Measurements from ENCODE around the gene ZHX3. TPM values are rescaled to one million over a fixed set of nuclear protein-coding genes. Genes with fewer than 3 reads are reported as not detected.

Gene ZHX3
- total RNA-seq, 2 experiments from 2014 or later, result 11.9 to 15.0 TPM

- Mint-ChIP-seq H3K27ac (no peak overlapping the region), H3K4me3 (no peak overlapping the region), H3K36me3 (ENCODE audit: low read depth) (no peaks in the 10 kb centered on the region), H3K9me3 (ENCODE audit: insufficient read depth) (no peaks in the 10 kb centered on the region), H3K4me1 (ENCODE audit: low read depth) (no peaks in the 10 kb centered on the region), H3K27me3 (ENCODE audit: low read depth) (peaks cover 2% of the 10 kb centered on the region)
- ATAC-seq (no peak), DNase-seq (no peak)
- POLR2A ChIA-PET, result no interaction called here
- CTCF ChIA-PET, result no interaction called here
Observed at GRCh38 chr20:41359541-41360011, 42.0 kb upstream of the ZHX3 start.

GRCh38 chr20:41358717-41359116 lies 41.2 kb upstream of the ZHX3 start:
- ATAC-seq, result no peak
- ChIA-PET CTCF (no interaction called here), POLR2A (no interaction called here)
- Mint-ChIP-seq H3K27ac (no peak overlapping the region), H3K27me3 (ENCODE audit: low read depth) (no peaks in the 10 kb centered on the region), H3K9me3 (ENCODE audit: insufficient read depth) (no peaks in the 10 kb centered on the region), H3K4me1 (ENCODE audit: low read depth) (no peaks in the 10 kb centered on the region), H3K4me3 (no peak overlapping the region), H3K36me3 (ENCODE audit: low read depth) (no peaks in the 10 kb centered on the region)
- no peak for DNase-seq

- Mint-ChIP-seq H3K4me1 (ENCODE audit: low read depth) (no peaks in the 10 kb centered on the region), H3K9me3 (ENCODE audit: insufficient read depth) (no peaks in the 10 kb centered on the region), H3K4me3 (no peak overlapping the region), H3K27me3 (ENCODE audit: low read depth) (no peaks in the 10 kb centered on the region), H3K36me3 (ENCODE audit: low read depth) (no peaks in the 10 kb centered on the region), H3K27ac (no peak overlapping the region)
- ChIA-PET POLR2A (no interaction called here), CTCF (no interaction called here)
- ATAC-seq, result no peak
- DNase-seq, result no peak
Observed at GRCh38 chr20:41358230-41358629, 40.7 kb upstream of the ZHX3 start.

- Mint-ChIP-seq H3K9me3 (ENCODE audit: insufficient read depth) (no peaks in the 10 kb centered on the region), H3K27ac (no peak overlapping the region), H3K4me3 (no peak overlapping the region), H3K4me1 (ENCODE audit: low read depth) (no peaks in the 10 kb centered on the region), H3K36me3 (ENCODE audit: low read depth) (no peaks in the 10 kb centered on the region), H3K27me3 (ENCODE audit: low read depth) (no peaks in the 10 kb centered on the region)
- no peak for ATAC-seq
- ChIA-PET POLR2A (interaction anchor here (0.6 kb wide), 1 partner anchor 13 kb away, joined by 3 read pairs; no protein-coding TSS in a partner anchor), CTCF (interaction anchor here (1.2 kb wide), 1 partner anchor 185 kb away, joined by 3 read pairs; no protein-coding TSS in a partner anchor)
- no peak for DNase-seq
Observed at GRCh38 chr20:41357424-41358163, 40.1 kb upstream of the ZHX3 start.

GRCh38 chr20:41356951-41357350 lies 39.4 kb upstream of the ZHX3 start:
- no peak for ATAC-seq
- POLR2A ChIA-PET, result interaction anchor here (0.6 kb wide), 1 partner anchor 14 kb away, joined by 3 read pairs; no protein-coding TSS in a partner anchor
- CTCF ChIA-PET, result interaction anchor here (1.2 kb wide), 1 partner anchor 184 kb away, joined by 3 read pairs; no protein-coding TSS in a partner anchor
- H3K27me3 Mint-ChIP-seq (ENCODE audit: low read depth), result no peaks in the 10 kb centered on the region
- H3K4me3 Mint-ChIP-seq, result no peak overlapping the region
- DNase-seq, result no peak
- H3K9me3 Mint-ChIP-seq (ENCODE audit: insufficient read depth), result no peaks in the 10 kb centered on the region
- H3K36me3 Mint-ChIP-seq (ENCODE audit: low read depth), result no peaks in the 10 kb centered on the region
- no peak overlapping the region for H3K27ac Mint-ChIP-seq
- H3K4me1 Mint-ChIP-seq (ENCODE audit: low read depth), result no peaks in the 10 kb centered on the region

GRCh38 chr20:41355598-41356203 lies 38.2 kb upstream of the ZHX3 start:
- Mint-ChIP-seq H3K27ac (no peak overlapping the region), H3K4me3 (no peak overlapping the region), H3K9me3 (ENCODE audit: insufficient read depth) (no peaks in the 10 kb centered on the region), H3K27me3 (ENCODE audit: low read depth) (no peaks in the 10 kb centered on the region), H3K4me1 (ENCODE audit: low read depth) (no peaks in the 10 kb centered on the region), H3K36me3 (ENCODE audit: low read depth) (no peaks in the 10 kb centered on the region)
- CTCF ChIA-PET, result no interaction called here
- POLR2A ChIA-PET, result no interaction called here
- ATAC-seq, result no peak
- no peak for DNase-seq

GRCh38 chr20:41355192-41355591 lies 37.7 kb upstream of the ZHX3 start:
- no peaks in the 10 kb centered on the region for H3K36me3 Mint-ChIP-seq (ENCODE audit: low read depth)
- no peaks in the 10 kb centered on the region for H3K4me1 Mint-ChIP-seq (ENCODE audit: low read depth)
- no peak overlapping the region for H3K4me3 Mint-ChIP-seq
- no peak for DNase-seq
- H3K9me3 Mint-ChIP-seq (ENCODE audit: insufficient read depth), result no peaks in the 10 kb centered on the region
- no peak overlapping the region for H3K27ac Mint-ChIP-seq
- CTCF ChIA-PET, result no interaction called here
- no peaks in the 10 kb centered on the region for H3K27me3 Mint-ChIP-seq (ENCODE audit: low read depth)
- POLR2A ChIA-PET, result no interaction called here
- no peak for ATAC-seq

GRCh38 chr20:41353530-41353929 lies 36.0 kb upstream of the ZHX3 start:
- Mint-ChIP-seq H3K27ac (no peak overlapping the region), H3K36me3 (ENCODE audit: low read depth) (no peaks in the 10 kb centered on the region), H3K27me3 (ENCODE audit: low read depth) (no peaks in the 10 kb centered on the region), H3K4me1 (ENCODE audit: low read depth) (no peaks in the 10 kb centered on the region), H3K9me3 (ENCODE audit: insufficient read depth) (no peaks in the 10 kb centered on the region), H3K4me3 (no peak overlapping the region)
- DNase-seq (no peak), ATAC-seq (no peak)
- ChIA-PET CTCF (interaction anchor here (0.7 to 1.5 kb wide), 2 partner anchors 13 to 218 kb away, joined by 3 to 6 read pairs; partner anchors contain the start of gene LPIN3), POLR2A (no interaction called here)

- ChIA-PET POLR2A (no interaction called here), CTCF (interaction anchor here (1.5 kb wide), 1 partner anchor 217 kb away, joined by 6 read pairs; no protein-coding TSS in a partner anchor)
- Mint-ChIP-seq H3K4me3 (no peak overlapping the region), H3K9me3 (ENCODE audit: insufficient read depth) (no peaks in the 10 kb centered on the region), H3K4me1 (ENCODE audit: low read depth) (no peaks in the 10 kb centered on the region), H3K36me3 (ENCODE audit: low read depth) (no peaks in the 10 kb centered on the region), H3K27me3 (ENCODE audit: low read depth) (no peaks in the 10 kb centered on the region), H3K27ac (no peak overlapping the region)
- no peak for DNase-seq
- no peak for ATAC-seq
Observed at GRCh38 chr20:41352666-41353065, 35.1 kb upstream of the ZHX3 start.

- H3K36me3 Mint-ChIP-seq (ENCODE audit: low read depth), result no peaks in the 10 kb centered on the region
- H3K27me3 Mint-ChIP-seq (ENCODE audit: low read depth), result no peaks in the 10 kb centered on the region
- no peaks in the 10 kb centered on the region for H3K9me3 Mint-ChIP-seq (ENCODE audit: insufficient read depth)
- H3K4me3 Mint-ChIP-seq, result no peak overlapping the region
- POLR2A ChIA-PET, result no interaction called here
- CTCF ChIA-PET, result interaction anchor here (1.5 kb wide), 1 partner anchor 217 kb away, joined by 6 read pairs; no protein-coding TSS in a partner anchor
- ATAC-seq, result no peak
- no peak overlapping the region for H3K27ac Mint-ChIP-seq
- DNase-seq, result no peak
- no peaks in the 10 kb centered on the region for H3K4me1 Mint-ChIP-seq (ENCODE audit: low read depth)
Observed at GRCh38 chr20:41352106-41352505, 34.6 kb upstream of the ZHX3 start.

- DNase-seq (no peak), ATAC-seq (no peak)
- no peaks in the 10 kb centered on the region for H3K4me1 Mint-ChIP-seq (ENCODE audit: low read depth)
- no peaks in the 10 kb centered on the region for H3K36me3 Mint-ChIP-seq (ENCODE audit: low read depth)
- no peak overlapping the region for H3K4me3 Mint-ChIP-seq
- no peaks in the 10 kb centered on the region for H3K27me3 Mint-ChIP-seq (ENCODE audit: low read depth)
- CTCF ChIA-PET, result interaction anchor here (1.3 kb wide), 1 partner anchor 11 kb away, joined by 3 read pairs; no protein-coding TSS in a partner anchor
- H3K9me3 Mint-ChIP-seq (ENCODE audit: insufficient read depth), result no peaks in the 10 kb centered on the region
- no peak overlapping the region for H3K27ac Mint-ChIP-seq
- POLR2A ChIA-PET, result no interaction called here
Observed at GRCh38 chr20:41350408-41350962, 33.0 kb upstream of the ZHX3 start.

- Mint-ChIP-seq H3K27ac (no peak overlapping the region), H3K36me3 (ENCODE audit: low read depth) (no peaks in the 10 kb centered on the region), H3K4me1 (ENCODE audit: low read depth) (no peaks in the 10 kb centered on the region), H3K27me3 (ENCODE audit: low read depth) (no peaks in the 10 kb centered on the region), H3K9me3 (ENCODE audit: insufficient read depth) (no peaks in the 10 kb centered on the region), H3K4me3 (no peak overlapping the region)
- ATAC-seq (no peak), DNase-seq (no peak)
- ChIA-PET POLR2A (no interaction called here), CTCF (interaction anchor here (1.3 kb wide), 1 partner anchor 10 kb away, joined by 3 read pairs; no protein-coding TSS in a partner anchor)
Observed at GRCh38 chr20:41349943-41350342, 32.4 kb upstream of the ZHX3 start.
